IMR-90 (cell line): ENCODE measurements around the gene LCN10. TPM values are rescaled to one million over a fixed set of nuclear protein-coding genes. Genes with fewer than 3 reads are reported as not detected.

Source experiments
- ATAC-seq: fragments of 200-7000 bp; cut with Tn5 transposase; 2 replicates; pipeline ENCODE4 v1.9.1; 2020; ENCODE audit warnings: low read depth, mild to moderate bottlenecking, moderate library complexity
- BruUV-seq: library from RNA; stranded (reverse); fragments of 400-500 nt; replicated peaks from 2 replicates; lab custom pipeline; 2021; lab: Mats Ljungman, UMichigan
- CTCF ChIA-PET: fragments of 300-600 bp; formaldehyde crosslinking; extraction: SDS; loops from one replicate; lab custom pipeline; 2021; ENCODE audit warnings: antibody characterized with exemption; lab: Yijun Ruan, JAX
- POLR2A ChIA-PET: fragments of 300-600 bp; sonication (Branson Sonifier 250); formaldehyde crosslinking; loops from one replicate; lab custom pipeline; 2022; ENCODE audit warnings: antibody characterized with exemption; ENCODE audit not compliant: unreplicated experiment; lab: Charles Lee
- DNase-seq: peaks from one replicate; pipeline ENCODE4 v3.0.0; 2013
- H2AFZ ChIP-seq: replicated peaks from 2 replicates; pipeline ENCODE3; 2013; ENCODE audit warnings: low read length, mild to moderate bottlenecking; ENCODE audit not compliant: poor library complexity
- H2AK5ac ChIP-seq: 2 replicates; pipeline ENCODE4 v1.6.1; 2013; ENCODE audit warnings: low read depth, low read length, inconsistent platforms
- H2AK9ac ChIP-seq: replicated peaks from 2 replicates; pipeline ENCODE3; 2013; ENCODE audit warnings: mild to moderate bottlenecking, low read depth, low read length, moderate library complexity; ENCODE audit not compliant: poor library complexity
- H2BK120ac ChIP-seq: 2 replicates; pipeline ENCODE4 v1.6.1; 2013; ENCODE audit warnings: low read depth, low read length, inconsistent platforms
- H2BK15ac ChIP-seq: 3 replicates; pipeline ENCODE4 v1.6.1; 2013; ENCODE audit warnings: low read depth, low read length, inconsistent platforms
- H2BK20ac ChIP-seq: 2 replicates; pipeline ENCODE4 v1.6.1; 2013; ENCODE audit warnings: low read depth, mild to moderate bottlenecking, inconsistent platforms, low read length, moderate library complexity
- H2BK5ac ChIP-seq: 2 replicates; pipeline ENCODE4 v1.6.1; 2013; ENCODE audit warnings: mild to moderate bottlenecking, low read depth, low read length, inconsistent platforms; ENCODE audit not compliant: poor library complexity, severe bottlenecking
- H3K14ac ChIP-seq: replicated peaks from 2 replicates; pipeline ENCODE4 v1.6.1; 2013; ENCODE audit warnings: low read depth, low read length, inconsistent platforms
- H3K18ac ChIP-seq: 2 replicates; pipeline ENCODE4 v1.6.1; 2013; ENCODE audit warnings: low read depth, low read length, control low read depth
- H3K23ac ChIP-seq: 2 replicates; pipeline ENCODE4 v1.6.1; 2013; ENCODE audit warnings: low read depth, low read length, inconsistent platforms
- H3K27ac ChIP-seq: 2 replicates; pipeline ENCODE4 v1.5.1; 2013; ENCODE audit warnings: mild to moderate bottlenecking, control low read depth, low read length; ENCODE audit not compliant: insufficient read depth
- H3K27me3 ChIP-seq: 2 replicates; pipeline ENCODE4 v1.6.1; 2013; ENCODE audit warnings: low read length; ENCODE audit not compliant: control insufficient read depth, insufficient read depth
- H3K36me3 ChIP-seq: 2 replicates; pipeline ENCODE4 v1.6.1; 2013; ENCODE audit warnings: low read length, mixed read lengths; ENCODE audit not compliant: control insufficient read depth, insufficient read depth
- H3K4ac ChIP-seq: 2 replicates; pipeline ENCODE4 v1.6.1; 2013; ENCODE audit warnings: low read depth, low read length, inconsistent platforms
- H3K4me1 ChIP-seq: 2 replicates; pipeline ENCODE4 v1.6.1; 2013; ENCODE audit warnings: low read length, mixed read lengths; ENCODE audit not compliant: control insufficient read depth, insufficient read depth
- H3K4me2 ChIP-seq: 2 replicates; pipeline ENCODE4 v1.6.1; 2013; ENCODE audit warnings: low read depth, mild to moderate bottlenecking, control low read depth, low read length, moderate library complexity
- H3K4me3 ChIP-seq: 2 replicates; pipeline ENCODE4 v1.5.1; 2013; ENCODE audit warnings: low read depth, mild to moderate bottlenecking, control low read depth, low read length, moderate library complexity; ENCODE audit not compliant: insufficient read depth
- H3K56ac ChIP-seq: 2 replicates; pipeline ENCODE4 v1.6.1; 2013; ENCODE audit warnings: low read length, inconsistent platforms; ENCODE audit not compliant: insufficient read depth; ENCODE audit errors: extremely low read depth
- H3K79me1 ChIP-seq, 2 experiments: 2 replicates each; pipeline ENCODE4 v1.6.1; 2013; ENCODE audit warnings: low read length in 2 of 2, inconsistent platforms in 1 of 2, low read depth in 1 of 2
- H3K9ac ChIP-seq: 2 replicates; pipeline ENCODE4 v1.6.1; 2013; ENCODE audit warnings: low read depth, low read length, control low read depth
- H3K9me1 ChIP-seq: 2 replicates; pipeline ENCODE4 v1.6.1; 2013; ENCODE audit warnings: low read length, inconsistent platforms; ENCODE audit not compliant: insufficient read depth
- H3K9me3 ChIP-seq: 2 replicates; pipeline ENCODE4 v1.6.1; 2013; ENCODE audit warnings: low read length; ENCODE audit not compliant: control insufficient read depth, insufficient read depth
- H4K20me1 ChIP-seq: 2 replicates; pipeline ENCODE4 v1.6.1; 2013; ENCODE audit warnings: low read length, inconsistent platforms; ENCODE audit not compliant: insufficient read depth
- H4K5ac ChIP-seq: 2 replicates; pipeline ENCODE4 v1.6.1; 2013; ENCODE audit warnings: mild to moderate bottlenecking, low read depth, low read length, control low read depth
- H4K8ac ChIP-seq, 2 experiments: 2 replicates each; pipeline ENCODE4 v1.6.1; 2013; ENCODE audit warnings: low read depth in 2 of 2, low read length in 2 of 2, control low read depth in 1 of 2, inconsistent platforms in 1 of 2
- H4K91ac ChIP-seq: 2 replicates; pipeline ENCODE4 v1.6.1; 2013; ENCODE audit warnings: low read depth, low read length, inconsistent platforms; ENCODE audit not compliant: insufficient read depth
- FOS ChIP-seq: fragments of 150-350 bp; IDR thresholded peaks from 2 replicates; pipeline ENCODE4 v1.6.1; 2016; ENCODE audit warnings: low read depth, low read length
- WGBS, 2 experiments: methylation state at CpG; one replicate each; pipeline versions ENCODE4 v1.1.5 to v1.1.7; 2013; ENCODE audit warnings: missing lambda C conversion rate in 2 of 2; ENCODE audit not compliant: insufficient read length in 1 of 2; ENCODE audit errors: extremely low coverage in 2 of 2; 5-methylcytosine and 5-hydroxymethylcytosine counted together
- dilution Hi-C: fragments of 300-500 bp; cut with HindIII; formaldehyde crosslinking; loops from one replicate; pipeline ENCODE4 v1.14.3; 2018; ENCODE audit warnings: low sequenced_read_pairs; ENCODE audit not compliant: unreplicated experiment
- in situ Hi-C: fragments of 300-500 bp; cut with MboI; formaldehyde crosslinking; loops from 3 replicates; pipeline ENCODE4 v1.14.3; 2019; ENCODE audit warnings: low sequenced_read_pairs, inconsistent platforms, mixed read lengths
- intact Hi-C: fragments of 100-400 bp; cut with micrococcal nuclease; formaldehyde crosslinking; loops from 2 replicates; pipeline ENCODE4 v1.10.0; 2022
- polyA plus RNA-seq, 3 experiments: library from polyadenylated mRNA; depleted of rRNA; stranded (reverse); fragments of >200 nt; gene quantifications; 2 replicates each; pipeline ENCODE4 v1.2.3, GENCODE V29; 2012; ENCODE audit warnings: low replicate concordance in 1 of 3
- total RNA-seq: library from RNA; depleted of rRNA; stranded (reverse); fragments of >200 nt; gene quantifications from 2 replicates; pipeline ENCODE4 v1.2.3, GENCODE V29; 2012
- TF ChIP-seq, protein P1 (sequence below): fragments of 150-350 bp; IDR thresholded peaks from 2 replicates; pipeline ENCODE4 v1.6.1; 2016; ENCODE audit warnings: low read depth, mild to moderate bottlenecking, low read length, moderate library complexity, borderline replicate concordance

Gene LCN10
- total and polyA plus RNA-seq, 2 of the 4 experiments (the other 2 are of a cell fraction): not detected

DNA sequence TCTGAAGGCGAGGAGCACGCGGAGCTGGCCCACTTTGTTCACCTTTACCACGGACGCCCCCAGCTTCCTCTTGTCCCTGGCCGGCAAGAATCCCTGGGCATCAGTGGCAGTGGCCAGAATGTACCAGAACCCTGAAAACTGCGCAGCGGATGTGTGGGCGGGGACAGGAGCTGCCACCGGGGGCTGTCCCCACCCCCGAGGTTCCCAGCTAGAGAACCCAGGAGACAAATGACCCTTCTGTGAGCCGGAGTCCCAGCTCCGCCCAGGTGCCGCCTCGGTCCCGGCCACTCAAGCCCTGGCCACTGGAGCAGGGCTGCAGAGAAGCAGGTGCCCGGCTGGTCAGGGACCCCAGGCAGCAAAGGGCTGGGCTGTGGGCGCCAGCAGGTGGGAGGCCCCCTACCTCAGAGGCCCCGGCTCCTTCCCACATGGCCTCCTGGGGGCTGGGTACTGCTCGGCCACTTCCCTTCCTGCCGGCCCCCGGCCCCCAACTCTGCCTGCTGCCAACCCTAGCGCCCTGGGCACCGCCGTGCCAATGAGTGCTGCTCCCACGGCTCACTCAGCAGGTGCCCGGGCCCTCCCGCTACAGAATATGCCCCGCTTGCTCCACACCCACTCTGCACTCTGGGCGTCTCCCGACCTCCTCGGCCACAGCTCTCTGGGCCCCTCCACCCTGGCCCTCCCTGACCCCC is 713 bp downstream of the LCN10 start:
- ChIA-PET CTCF (no interaction called here), POLR2A (no interaction called here)
- H2BK15ac ChIP-seq: no peak overlapping the region
- no peak overlapping the region for H2BK120ac ChIP-seq
- H2BK5ac ChIP-seq: no peak overlapping the region
- no peak overlapping the region for H2AK9ac ChIP-seq
- no peak overlapping the region for H3K4me3 ChIP-seq
- H4K91ac ChIP-seq: no peak overlapping the region
- no peak overlapping the region for H3K4ac ChIP-seq
- no peak overlapping the region for H3K14ac ChIP-seq
- no TSS peak for BruUV-seq
- H2BK20ac ChIP-seq: no peak overlapping the region
- no peak overlapping the region for H3K23ac ChIP-seq
- H4K8ac ChIP-seq: no peak overlapping the region
- no peak overlapping the region for H2AK5ac ChIP-seq
- H3K36me3 ChIP-seq: no peaks in the 10 kb centered on the region
- no peak overlapping the region for H4K5ac ChIP-seq
- TF ChIP-seq FOS: no peak
- TF ChIP-seq, protein P1, sequence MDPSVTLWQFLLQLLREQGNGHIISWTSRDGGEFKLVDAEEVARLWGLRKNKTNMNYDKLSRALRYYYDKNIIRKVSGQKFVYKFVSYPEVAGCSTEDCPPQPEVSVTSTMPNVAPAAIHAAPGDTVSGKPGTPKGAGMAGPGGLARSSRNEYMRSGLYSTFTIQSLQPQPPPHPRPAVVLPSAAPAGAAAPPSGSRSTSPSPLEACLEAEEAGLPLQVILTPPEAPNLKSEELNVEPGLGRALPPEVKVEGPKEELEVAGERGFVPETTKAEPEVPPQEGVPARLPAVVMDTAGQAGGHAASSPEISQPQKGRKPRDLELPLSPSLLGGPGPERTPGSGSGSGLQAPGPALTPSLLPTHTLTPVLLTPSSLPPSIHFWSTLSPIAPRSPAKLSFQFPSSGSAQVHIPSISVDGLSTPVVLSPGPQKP: no peak
- H3K79me1 ChIP-seq: no peaks in the 10 kb centered on the region
- H2AFZ ChIP-seq: no peak overlapping the region
- ATAC-seq: no peak
- H3K9me3 ChIP-seq: no peaks in the 10 kb centered on the region
- intact Hi-C loops: no loop called here
- dilution Hi-C loops: no loop called here
- H3K27me3 ChIP-seq: peaks cover 64% of the 10 kb centered on the region
- no peak overlapping the region for H3K18ac ChIP-seq
- DNase-seq: no peak
- peaks cover 3% of the 10 kb centered on the region; the same call in 1 of the 2 replicates for H3K4me1 ChIP-seq
- no peaks in the 10 kb centered on the region for H3K9me1 ChIP-seq
- H3K56ac ChIP-seq: no peak overlapping the region
- no peaks in the 10 kb centered on the region; the same call in 1 of the 2 replicates for H4K20me1 ChIP-seq
- H3K4me2 ChIP-seq: no peak overlapping the region
- no peak overlapping the region for H3K9ac ChIP-seq
- H3K27ac ChIP-seq: no peak overlapping the region
- WGBS, 2 experiments: 45% methylated on average over 14 of the region's 32 CpGs; no CpG with 5 or more reads in 1 of the 2 experiments
- in situ Hi-C loops: no loop called here
